Measurements from ENCODE around the gene MAN2C1. TPM values are rescaled to one million over a fixed set of nuclear protein-coding genes. Genes with fewer than 3 reads are reported as not detected.
"Not testable (repeated sequence)": the region's sequence is repeated elsewhere in the genome, so short reads cannot be mapped to it uniquely, and the experiment has no call there.

MAN2C1 gene
- total and polyA plus RNA-seq, 4 experiments from 2014 or later: 32.2 to 449 (median 243) TPM

GRCh38 chr15:75313116-75313845 lies 55.1 kb downstream of the MAN2C1 start:
- Histone ChIP-seq H3K4me1 (ENCODE audit: insufficient read depth, low read length) (no peaks in the 10 kb centered on the region), H3K36me3 (ENCODE audit: insufficient read depth, low read length) (no peaks in the 10 kb centered on the region), H3K4me3 (ENCODE audit: low read length in 2 of 2) (no peak overlapping the region), H3K27ac (ENCODE audit: low read depth, low read length) (no peak overlapping the region), H3K27me3 (ENCODE audit: insufficient read depth, low read length) (no peaks in the 10 kb centered on the region), H3K9me3 (ENCODE audit: control insufficient read depth in 1 of 2, low read length in 2 of 2) (no peaks in the 10 kb centered on the region)
- ChIA-PET CTCF (ENCODE audit: partially characterized antibody) (no interaction called here), POLR2A (ENCODE audit: partially characterized antibody) (no interaction called here)
- DNase-seq: no peak
- H3K27ac Mint-ChIP-seq: no peak overlapping the region
- intact Hi-C loops (cut with micrococcal nuclease): no loop called here
- peaks cover 0 to 2% (median 0%) of the 10 kb centered on the region in 4 donors for H3K4me1 Mint-ChIP-seq
- no peaks in the 10 kb centered on the region for H3K36me3 Mint-ChIP-seq
- H3K9me3 Mint-ChIP-seq: no peaks in the 10 kb centered on the region
- H3K4me3 Mint-ChIP-seq: no peak overlapping the region
- peaks cover 3 to 7% of the 10 kb centered on the region in 2 donors for H3K27me3 Mint-ChIP-seq

- DNase-seq; H3K4me1 ChIP-seq (ENCODE audit: insufficient read depth, low read length); POLR2A ChIA-PET (ENCODE audit: partially characterized antibody); H3K9me3 Mint-ChIP-seq; H3K36me3 Mint-ChIP-seq; CTCF ChIA-PET (ENCODE audit: partially characterized antibody); H3K9me3 ChIP-seq (ENCODE audit: control insufficient read depth in 1 of 2, low read length in 2 of 2); H3K36me3 ChIP-seq (ENCODE audit: insufficient read depth, low read length); H3K4me1 Mint-ChIP-seq; H3K27me3 ChIP-seq (ENCODE audit: insufficient read depth, low read length); intact Hi-C loops (cut with micrococcal nuclease); H3K27ac ChIP-seq (ENCODE audit: low read depth, low read length); H3K4me3 ChIP-seq (ENCODE audit: low read length in 2 of 2): not testable (repeated sequence)
- Mint-ChIP-seq H3K27me3 (peaks cover 7 to 12% of the 10 kb centered on the region in 2 donors), H3K4me3 (peak overlapping the region in 1 of 8 donors; percentile 3), H3K27ac (peak overlapping the region in 1 of 7 donors; percentile 25)
Measured at GRCh38 chr15:75312548-75312947, 55.9 kb downstream of the MAN2C1 start.

GRCh38 chr15:75309711-75310110 lies 58.7 kb downstream of the MAN2C1 start:
- Histone ChIP-seq H3K4me3 (ENCODE audit: low read length in 2 of 2) (no peak overlapping the region), H3K36me3 (ENCODE audit: insufficient read depth, low read length) (no peaks in the 10 kb centered on the region), H3K27ac (ENCODE audit: low read depth, low read length) (no peak overlapping the region), H3K4me1 (ENCODE audit: insufficient read depth, low read length) (peaks cover 4% of the 10 kb centered on the region), H3K9me3 (ENCODE audit: control insufficient read depth in 1 of 2, low read length in 2 of 2) (no peaks in the 10 kb centered on the region), H3K27me3 (ENCODE audit: insufficient read depth, low read length) (no peaks in the 10 kb centered on the region)
- CTCF ChIA-PET (ENCODE audit: partially characterized antibody): no interaction called here
- Mint-ChIP-seq H3K9me3 (no peaks in the 10 kb centered on the region), H3K36me3 (no peaks in the 10 kb centered on the region), H3K4me3 (no peak overlapping the region), H3K27me3 (peaks cover 15 to 22% of the 10 kb centered on the region in 2 donors), H3K4me1 (peaks cover 0 to 2% (median 0%) of the 10 kb centered on the region in 4 donors), H3K27ac (no peak overlapping the region)
- POLR2A ChIA-PET (ENCODE audit: partially characterized antibody): no interaction called here
- no peak for DNase-seq
- intact Hi-C loops (cut with micrococcal nuclease): no loop called here

- no peaks in the 10 kb centered on the region for H3K27me3 ChIP-seq (ENCODE audit: insufficient read depth, low read length)
- CTCF ChIA-PET (ENCODE audit: partially characterized antibody): no interaction called here
- H3K4me1 ChIP-seq (ENCODE audit: insufficient read depth, low read length): peaks cover 4% of the 10 kb centered on the region
- H3K9me3 ChIP-seq (ENCODE audit: control insufficient read depth in 1 of 2, low read length in 2 of 2): no peaks in the 10 kb centered on the region
- no peak overlapping the region for H3K27ac Mint-ChIP-seq
- H3K4me3 ChIP-seq (ENCODE audit: low read length in 2 of 2): no peak overlapping the region
- H3K36me3 Mint-ChIP-seq: no peaks in the 10 kb centered on the region
- no peaks in the 10 kb centered on the region for H3K36me3 ChIP-seq (ENCODE audit: insufficient read depth, low read length)
- POLR2A ChIA-PET (ENCODE audit: partially characterized antibody): no interaction called here
- no peak overlapping the region for H3K27ac ChIP-seq (ENCODE audit: low read depth, low read length)
- peaks cover 0 to 2% (median 0%) of the 10 kb centered on the region in 4 donors for H3K4me1 Mint-ChIP-seq
- H3K9me3 Mint-ChIP-seq: no peaks in the 10 kb centered on the region
- intact Hi-C loops (cut with micrococcal nuclease): no loop called here
- H3K4me3 Mint-ChIP-seq: no peak overlapping the region
- no peak for DNase-seq
- H3K27me3 Mint-ChIP-seq: peaks cover 15 to 28% of the 10 kb centered on the region in 2 donors
Measured at GRCh38 chr15:75307778-75308390, 60.5 kb downstream of the MAN2C1 start.

GRCh38 chr15:75306188-75306587 lies 62.2 kb downstream of the MAN2C1 start:
- Mint-ChIP-seq H3K4me3 (no peak overlapping the region), H3K36me3 (no peaks in the 10 kb centered on the region), H3K9me3 (no peaks in the 10 kb centered on the region), H3K4me1 (no peaks in the 10 kb centered on the region), H3K27me3 (peaks cover 15 to 28% of the 10 kb centered on the region in 2 donors), H3K27ac (no peak overlapping the region)
- H3K9me3 ChIP-seq (ENCODE audit: control insufficient read depth in 1 of 2, low read length in 2 of 2): no peaks in the 10 kb centered on the region
- no peaks in the 10 kb centered on the region for H3K27me3 ChIP-seq (ENCODE audit: insufficient read depth, low read length)
- H3K4me3 ChIP-seq (ENCODE audit: low read length in 2 of 2): no peak overlapping the region
- no peaks in the 10 kb centered on the region for H3K36me3 ChIP-seq (ENCODE audit: insufficient read depth, low read length)
- ChIA-PET CTCF (ENCODE audit: partially characterized antibody) (interaction anchor here (1.1 kb wide), 1 partner anchor 99 kb away, joined by 3 read pairs; no protein-coding TSS in a partner anchor), POLR2A (ENCODE audit: partially characterized antibody) (no interaction called here)
- intact Hi-C loops (cut with micrococcal nuclease): no loop called here
- no peak for DNase-seq
- peaks cover 4% of the 10 kb centered on the region for H3K4me1 ChIP-seq (ENCODE audit: insufficient read depth, low read length)
- H3K27ac ChIP-seq (ENCODE audit: low read depth, low read length): no peak overlapping the region

Small RNA genes lying within 50 kb of the gene (microRNA-seq; reads per million reads assigned to microRNA genes)
- gene MIR631 (ENCODE audit: borderline microRNAs expressed, borderline number of aligned reads, borderline replicate concordance): not detected

Other genes starting within 250 kb of the MAN2C1 start
- 10 to 100 TPM; 25.9 to 27.0 TPM for gene C15orf39, start 166.7 kb downstream of the MAN2C1 start, total RNA-seq
- 1 to 10 TPM in 1 of 2 donors, under 1 TPM in 1; 0.36 to 4.6 TPM for gene C15orf39, start 166.7 kb downstream of the MAN2C1 start, polyA plus RNA-seq
- not detected for gene GOLGA6C, start 110.3 kb downstream of the MAN2C1 start, total RNA-seq
- gene GOLGA6C, start 110.3 kb downstream of the MAN2C1 start, polyA plus RNA-seq: not detected
- not detected for gene GOLGA6D, start 85.8 kb downstream of the MAN2C1 start, total RNA-seq
- not detected for gene GOLGA6D, start 85.8 kb downstream of the MAN2C1 start, polyA plus RNA-seq
- 10 to 100 TPM; 33.9 to 36.4 TPM for gene COMMD4, start 32.5 kb downstream of the MAN2C1 start, total RNA-seq
- 10 to 100 TPM; 41.0 to 45.6 TPM for gene COMMD4, start 32.5 kb downstream of the MAN2C1 start, polyA plus RNA-seq
- gene NEIL1, start 21.6 kb downstream of the MAN2C1 start, total RNA-seq: 10 to 100 TPM; 13.0 to 16.4 TPM
- gene NEIL1, start 21.6 kb downstream of the MAN2C1 start, polyA plus RNA-seq: 1 to 10 TPM; 1.5 to 2.6 TPM
- gene SIN3A, start 83.1 kb upstream of the MAN2C1 start, total RNA-seq: 100 to 1,000 TPM; 128 to 134 TPM
- 10 to 100 TPM in 1 of 2 donors, 1 to 10 TPM in 1; 7.0 to 25.9 TPM for gene SIN3A, start 83.1 kb upstream of the MAN2C1 start, polyA plus RNA-seq
- 10 to 100 TPM; 15.9 to 16.6 TPM for gene PTPN9, start 210.7 kb upstream of the MAN2C1 start, total RNA-seq
- gene PTPN9, start 210.7 kb upstream of the MAN2C1 start, polyA plus RNA-seq: 10 to 100 TPM; 26.5 to 31.7 TPM

All from CD4-positive, alpha-beta memory T cell (primary cell).